HepG2 (cell line): ENCODE results near the gene U2AF1L4. TPM values are rescaled to one million over a fixed set of nuclear protein-coding genes. Genes with fewer than 3 reads are reported as not detected.

Experiments
- ARID2 ChIP-seq: sonication (generic); formaldehyde crosslinking; IDR thresholded peaks from 2 replicates; pipeline ENCODE4 v1.8.1; 2022; ENCODE audit warnings: mild to moderate bottlenecking, missing genetic modification reagents, borderline replicate concordance
- BRD4 ChIP-seq: sonication (generic); formaldehyde crosslinking; IDR thresholded peaks from 2 replicates; pipeline ENCODE4 v1.4.0; 2020; ENCODE audit warnings: missing genetic modification reagents
- DMAP1 ChIP-seq: IDR thresholded peaks from 2 replicates; pipeline ENCODE4 v1.6.1; 2016
- MLX ChIP-seq: IDR thresholded peaks from 2 replicates; pipeline ENCODE4 v1.6.1; 2016
- NAIF1 ChIP-seq: sonication (generic); formaldehyde crosslinking; IDR thresholded peaks from 2 replicates; pipeline ENCODE4 v1.5.0; 2020; ENCODE audit warnings: mild to moderate bottlenecking, missing genetic modification reagents, borderline replicate concordance
- NFE2L2 ChIP-seq: fragments of 150-350 bp; IDR thresholded peaks from 2 replicates; pipeline ENCODE4 v1.6.1; 2014; ENCODE audit warnings: low read length
- PAX8 ChIP-seq: sonication (generic); formaldehyde crosslinking; IDR thresholded peaks from 2 replicates; pipeline ENCODE4 v1.8.0; 2022; ENCODE audit warnings: mild to moderate bottlenecking, missing genetic modification reagents, borderline replicate concordance
- RFX5 ChIP-seq: IDR thresholded peaks from 2 replicates; pipeline ENCODE4 v1.6.1; 2011; ENCODE audit warnings: low read depth, low read length, improper control_type of control experiment
- SNAPC2 ChIP-seq: sonication (generic); formaldehyde crosslinking; IDR thresholded peaks from 2 replicates; pipeline ENCODE4 v1.8.1; 2022; ENCODE audit warnings: mild to moderate bottlenecking, missing genetic modification reagents
- TOE1 ChIP-seq: sonication (generic); formaldehyde crosslinking; IDR thresholded peaks from 2 replicates; pipeline ENCODE4 v1.4.0; 2020; ENCODE audit warnings: mild to moderate bottlenecking, missing genetic modification reagents
- YEATS4 ChIP-seq: sonication (generic); formaldehyde crosslinking; IDR thresholded peaks from 2 replicates; pipeline ENCODE4 v1.4.0; 2020; ENCODE audit warnings: missing genetic modification reagents, borderline replicate concordance
- ZIK1 ChIP-seq: sonication (generic); formaldehyde crosslinking; IDR thresholded peaks from 2 replicates; pipeline ENCODE4 v1.5.0; 2020; ENCODE audit warnings: mild to moderate bottlenecking, low read depth, missing genetic modification reagents, borderline replicate concordance
- ZNF44 ChIP-seq: sonication (generic); formaldehyde crosslinking; IDR thresholded peaks from 2 replicates; pipeline ENCODE4 v1.5.1; 2020; ENCODE audit warnings: mild to moderate bottlenecking, missing genetic modification reagents
- ZNF446 ChIP-seq: sonication (generic); formaldehyde crosslinking; IDR thresholded peaks from 2 replicates; pipeline ENCODE4 v1.5.0; 2020; ENCODE audit warnings: mild to moderate bottlenecking, missing genetic modification reagents
- ZNF468 ChIP-seq: sonication (generic); formaldehyde crosslinking; IDR thresholded peaks from 2 replicates; pipeline ENCODE4 v1.8.0; 2022; ENCODE audit warnings: mild to moderate bottlenecking, moderate library complexity, missing genetic modification reagents
- ZNF512B ChIP-seq: sonication (generic); formaldehyde crosslinking; IDR thresholded peaks from 2 replicates; pipeline ENCODE4 v1.5.1; 2020; ENCODE audit warnings: missing genetic modification reagents, mild to moderate bottlenecking, borderline replicate concordance
- ZNF564 ChIP-seq: sonication (generic); formaldehyde crosslinking; IDR thresholded peaks from 2 replicates; pipeline ENCODE4 v1.8.1; 2023; ENCODE audit warnings: mild to moderate bottlenecking, missing genetic modification reagents
- ZNF704 ChIP-seq: sonication (generic); formaldehyde crosslinking; IDR thresholded peaks from 2 replicates; pipeline ENCODE4 v1.8.1; 2023; ENCODE audit warnings: mild to moderate bottlenecking, inconsistent platforms, moderate library complexity, missing genetic modification reagents, borderline replicate concordance
- ZNF883 ChIP-seq: sonication (generic); formaldehyde crosslinking; IDR thresholded peaks from 2 replicates; pipeline ENCODE4 v1.5.1; 2020; ENCODE audit warnings: mild to moderate bottlenecking, missing genetic modification reagents; ENCODE audit errors: not compliant biosample characterization
- ZSCAN9 ChIP-seq: IDR thresholded peaks from 2 replicates; pipeline ENCODE4 v1.6.1; 2016; ENCODE audit warnings: borderline replicate concordance
- polyA plus RNA-seq, 8 experiments: library from polyadenylated mRNA; depleted of rRNA in 3 of 8; stranded (reverse) in 7 of 8; unstranded in 1 of 8; fragments of >200 nt; fragmentation: Illumina TruSeq in 4 of 8; extraction: Trizol in 4 of 8; gene quantifications; 2 replicates each; pipeline versions ENCODE4 v1.2.1 to v1.2.3, GENCODE V29; 2011 to 2016; ENCODE audit warnings: low read depth in 4 of 8, missing spikeins in 1 of 8, mixed read lengths in 1 of 8; ENCODE audit not compliant: insufficient read depth in 1 of 8
- total RNA-seq, 5 experiments: library from RNA; depleted of rRNA; stranded (reverse); fragments of >200 nt; fragmentation: Illumina TruSeq; extraction: Trizol; gene quantifications; 2 replicates each; pipeline ENCODE4 v1.2.3, GENCODE V29; 2016; ENCODE audit warnings: low read depth in 1 of 5
- TF ChIP-seq, protein P1 (sequence below): sonication (generic); formaldehyde crosslinking; conservative IDR thresholded peaks from 2 replicates; pipeline ENCODE4 v1.8.0; 2022; ENCODE audit warnings: missing genetic modification reagents
- TF ChIP-seq, protein P2 (sequence below): sonication (generic); formaldehyde crosslinking; IDR thresholded peaks from 2 replicates; pipeline ENCODE4 v1.8.0; 2022; ENCODE audit warnings: mild to moderate bottlenecking, missing genetic modification reagents, borderline replicate concordance

Gene U2AF1L4
- total and polyA plus RNA-seq, 2 of the 13 experiments (the other 11 are each of a cell fraction or from before 2014, with no cell fraction given) = 7.9 to 15.4 TPM

GRCh38 chr19:35715981-35716800, 29.0 kb downstream of the U2AF1L4 start (continued):
- TF ChIP-seq RFX5 = no peak
- TF ChIP-seq ZNF704 = no peak
- no peak for TF ChIP-seq NFE2L2
- TF ChIP-seq, protein P1, sequence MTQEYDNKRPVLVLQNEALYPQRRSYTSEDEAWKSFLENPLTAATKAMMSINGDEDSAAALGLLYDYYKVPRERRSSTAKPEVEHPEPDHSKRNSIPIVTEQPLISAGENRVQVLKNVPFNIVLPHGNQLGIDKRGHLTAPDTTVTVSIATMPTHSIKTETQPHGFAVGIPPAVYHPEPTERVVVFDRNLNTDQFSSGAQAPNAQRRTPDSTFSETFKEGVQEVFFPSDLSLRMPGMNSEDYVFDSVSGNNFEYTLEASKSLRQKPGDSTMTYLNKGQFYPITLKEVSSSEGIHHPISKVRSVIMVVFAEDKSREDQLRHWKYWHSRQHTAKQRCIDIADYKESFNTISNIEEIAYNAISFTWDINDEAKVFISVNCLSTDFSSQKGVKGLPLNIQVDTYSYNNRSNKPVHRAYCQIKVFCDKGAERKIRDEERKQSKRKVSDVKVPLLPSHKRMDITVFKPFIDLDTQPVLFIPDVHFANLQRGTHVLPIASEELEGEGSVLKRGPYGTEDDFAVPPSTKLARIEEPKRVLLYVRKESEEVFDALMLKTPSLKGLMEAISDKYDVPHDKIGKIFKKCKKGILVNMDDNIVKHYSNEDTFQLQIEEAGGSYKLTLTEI (CRISPR knock-in tag) = no peak
- TF ChIP-seq, protein P2, sequence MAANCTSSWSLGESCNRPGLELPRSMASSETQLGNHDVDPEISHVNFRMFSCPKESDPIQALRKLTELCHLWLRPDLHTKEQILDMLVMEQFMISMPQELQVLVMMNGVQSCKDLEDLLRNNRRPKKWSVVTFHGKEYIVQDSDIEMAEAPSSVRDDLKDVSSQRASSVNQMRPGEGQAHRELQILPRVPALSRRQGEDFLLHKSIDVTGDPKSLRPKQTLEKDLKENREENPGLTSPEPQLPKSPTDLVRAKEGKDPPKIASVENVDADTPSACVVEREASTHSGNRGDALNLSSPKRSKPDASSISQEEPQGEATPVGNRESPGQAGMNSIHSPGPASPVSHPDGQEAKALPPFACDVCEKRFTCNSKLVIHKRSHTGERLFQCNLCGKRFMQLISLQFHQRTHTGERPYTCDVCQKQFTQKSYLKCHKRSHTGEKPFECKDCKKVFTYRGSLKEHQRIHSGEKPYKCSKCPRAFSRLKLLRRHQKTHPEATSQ (CRISPR knock-in tag) = 0 out of 2 replicates have a peak, but pooled peaks have one; percentile 34
- no peak for TF ChIP-seq ZNF446 (CRISPR knock-in tag)
- no peak for TF ChIP-seq ZNF468 (CRISPR knock-in tag)
- TF ChIP-seq BRD4 (CRISPR knock-in tag) = peak; percentile 16; the same call in 1 of the 2 replicates
- peak; percentile 74; the same call in 1 of the 2 replicates for TF ChIP-seq PAX8 (CRISPR knock-in tag)
- TF ChIP-seq NAIF1 (CRISPR knock-in tag) = peak; percentile 11; the same call in 1 of the 2 replicates
- no peak for TF ChIP-seq ZSCAN9 (CRISPR knock-in tag)
- no peak for TF ChIP-seq MLX (CRISPR knock-in tag)
- TF ChIP-seq ZNF44 = no peak
- TF ChIP-seq ARID2 (CRISPR knock-in tag) = no peak
- TF ChIP-seq SNAPC2 (CRISPR knock-in tag) = peak; percentile 49; the same call in 1 of the 2 replicates
- peak; percentile 58 for TF ChIP-seq ZNF883 (CRISPR knock-in tag)
- TF ChIP-seq ZNF564 (CRISPR knock-in tag) = 0 out of 2 replicates have a peak, but pooled peaks have one; percentile 11
- peak; percentile 84 for TF ChIP-seq DMAP1 (CRISPR knock-in tag)
- TF ChIP-seq TOE1 (CRISPR knock-in tag) = no peak
- TF ChIP-seq ZNF512B (CRISPR knock-in tag) = no peak
- no peak for TF ChIP-seq YEATS4 (CRISPR knock-in tag)
- TF ChIP-seq ZIK1 (CRISPR knock-in tag) = 0 out of 2 replicates have a peak, but pooled peaks have one; percentile 69
